ENCODE data around the gene EXT2.

EXT2 gene

GRCh38 chr11:44095506-44096359 is at the start of gene EXT2:
Gene EXT2 (plus strand): TSS chr11:44095678. CDS start chr11:44107713, 12,035 bp downstream.
- DNase-seq, result peak; percentile 73

DNA sequence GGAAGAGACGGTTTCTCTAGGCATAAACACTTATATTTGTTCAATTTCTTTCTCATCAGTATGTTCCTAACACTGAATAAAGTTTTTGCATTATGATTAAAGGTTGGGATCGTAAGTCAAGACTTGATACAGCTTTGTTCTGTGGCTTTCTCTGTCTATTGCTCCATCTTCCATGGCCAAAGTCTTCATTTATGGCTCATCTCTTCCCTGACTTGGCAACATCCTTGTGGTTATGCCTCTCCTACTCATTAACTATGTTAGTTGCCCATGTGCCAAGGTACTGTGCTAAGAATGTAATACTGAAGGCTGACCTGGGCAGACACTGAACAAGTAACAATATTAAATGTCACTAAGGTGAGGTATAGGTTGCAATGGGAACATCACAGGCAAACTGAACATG is 49.3 kb upstream of the EXT2 start:
- no peak for DNase-seq

DNA sequence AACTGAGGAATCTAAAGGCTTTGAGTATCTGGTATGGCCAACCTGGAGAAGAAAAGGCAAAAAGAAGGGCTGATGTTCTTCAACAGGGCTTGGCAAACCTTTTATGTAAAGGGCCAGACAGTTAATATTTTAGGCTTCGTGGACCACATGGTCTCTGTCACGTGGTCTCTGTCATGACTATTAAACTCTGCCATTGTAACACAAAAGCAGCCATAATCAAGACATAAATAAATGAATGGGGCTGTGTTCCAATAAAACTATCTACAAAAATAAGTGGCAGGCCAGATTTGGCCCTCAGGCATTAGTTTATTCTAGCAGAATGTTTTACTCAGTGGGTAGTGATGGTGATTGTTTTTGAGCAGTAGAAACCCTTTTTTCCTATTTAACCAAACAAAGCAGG is 48.2 kb upstream of the EXT2 start:
- DNase-seq, result no peak

DNA sequence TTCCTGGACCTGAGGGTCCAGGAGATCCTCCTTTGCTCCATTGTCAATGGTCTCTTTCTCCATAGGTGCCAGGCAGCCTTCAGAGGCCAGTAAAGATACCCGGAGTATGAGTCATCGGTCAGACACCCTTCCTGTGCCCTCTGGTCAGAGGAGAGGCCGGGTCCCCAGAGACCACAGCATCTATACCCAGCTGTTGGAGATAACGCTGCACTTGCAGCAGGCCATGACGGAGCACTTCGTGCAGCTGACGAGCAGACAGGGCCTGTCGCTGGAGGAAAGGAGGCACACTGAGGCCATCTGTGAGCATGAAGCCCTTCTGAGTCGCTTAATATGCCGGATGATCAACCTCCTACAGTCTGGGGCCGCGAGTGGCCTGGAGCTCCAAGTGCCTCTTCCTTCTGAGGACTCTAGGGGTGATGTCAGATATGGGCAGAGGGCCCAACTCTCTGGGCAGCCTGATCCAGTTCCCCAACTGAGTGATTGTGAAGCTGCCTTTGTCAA is 47.5 kb upstream of the EXT2 start, which contains the start of gene ACCSL:
Gene ACCSL, plus strand, starts transcription at position 51 of the 501 bp plus-strand sequence. Its CDS starts 56 bp downstream, at position 107.
- no peak for DNase-seq

DNA sequence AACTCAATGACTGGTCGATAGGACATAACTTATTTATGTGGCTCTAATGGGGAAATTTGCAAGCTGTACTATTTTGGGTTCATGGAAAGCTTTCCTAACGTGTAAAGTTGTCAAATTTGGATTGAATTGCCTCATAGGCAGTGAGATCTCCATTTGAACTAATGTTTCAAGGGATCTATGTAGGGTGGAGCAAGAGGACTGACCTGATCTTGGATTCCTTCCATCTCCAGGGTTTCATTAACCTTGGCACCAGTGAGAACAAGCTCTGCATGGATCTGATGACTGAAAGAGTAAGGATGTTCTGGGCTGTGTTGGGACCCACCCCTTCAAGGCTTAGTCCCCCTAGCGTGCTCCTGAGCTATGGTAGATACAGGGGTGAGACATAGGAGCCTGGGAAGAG is 45.6 kb upstream of the EXT2 start:
- DNase-seq, result no peak

- DNase-seq, result no peak
Observed at GRCh38 chr11:44051171-44051570, 44.3 kb upstream of the EXT2 start.

- DNase-seq, result no peak
Observed at GRCh38 chr11:44057340-44057739, 38.1 kb upstream of the EXT2 start.

DNA sequence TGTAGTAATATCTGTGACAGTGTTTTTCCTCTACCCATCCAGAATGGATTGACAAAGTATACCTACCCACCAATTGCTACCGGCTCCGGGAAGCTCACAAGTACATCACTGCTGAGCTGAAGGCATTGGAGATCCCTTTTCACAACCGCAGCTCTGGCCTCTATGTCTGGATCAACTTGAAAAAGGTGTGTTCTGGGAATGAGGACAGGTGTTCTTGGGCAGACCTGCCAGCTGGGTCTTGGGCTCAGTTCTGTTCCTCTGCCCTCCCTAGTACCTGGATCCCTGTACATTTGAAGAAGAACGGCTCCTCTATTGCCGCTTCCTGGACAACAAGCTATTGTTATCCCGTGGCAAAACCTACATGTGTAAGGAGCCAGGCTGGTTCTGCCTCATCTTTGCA is 37.2 kb upstream of the EXT2 start:
- no peak for DNase-seq

- no peak for DNase-seq
Observed at GRCh38 chr11:44065161-44065661, 30.3 kb upstream of the EXT2 start.

DNA sequence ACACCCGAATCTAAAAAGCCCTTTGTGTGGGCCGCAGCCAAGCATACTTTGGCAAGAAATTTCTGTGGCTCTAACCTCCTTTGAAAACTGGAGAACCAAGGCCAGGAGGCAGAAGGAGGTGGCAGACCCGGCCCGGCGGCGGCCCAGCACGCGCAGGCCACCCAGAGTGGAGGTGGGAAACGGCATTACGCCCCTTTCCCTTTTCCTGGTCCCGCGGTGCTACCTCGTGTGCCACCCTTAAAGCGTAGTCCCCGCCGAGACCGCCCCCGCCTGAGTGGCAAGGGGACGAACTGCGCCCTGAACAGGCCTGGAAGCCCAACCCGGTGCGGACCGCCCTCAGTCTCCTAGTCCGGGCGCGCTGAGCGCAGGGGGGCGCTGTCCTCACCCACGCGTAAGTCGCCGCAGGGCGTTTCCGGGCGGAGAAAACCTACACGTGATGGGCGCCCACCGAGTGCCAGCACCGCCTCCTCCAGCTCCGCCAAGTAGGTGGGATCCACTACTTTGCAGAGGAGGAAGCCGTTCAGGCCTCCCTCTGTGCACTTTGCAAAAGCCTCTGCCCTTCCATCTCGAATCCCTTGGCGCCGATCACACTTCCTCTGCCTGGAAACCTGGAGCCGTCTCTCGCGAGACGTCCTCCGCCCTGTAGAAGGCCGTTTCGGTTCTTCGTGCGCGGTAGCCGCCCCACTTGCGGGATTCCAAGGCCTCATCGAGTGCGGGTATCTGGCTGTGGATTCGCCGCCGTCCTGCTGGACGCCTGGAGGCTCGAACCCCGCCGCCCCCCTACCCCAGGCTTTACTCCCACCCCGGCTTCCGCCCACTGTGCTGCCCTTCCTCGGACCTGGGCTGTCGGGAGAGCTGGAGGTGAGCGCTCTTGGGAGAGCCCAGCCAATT is 29.4 kb upstream of the EXT2 start, which contains the start of gene ACCS:
Gene ACCS, plus strand, starts transcription at position 430 of the 891 bp plus-strand sequence. CDS start 1,358 bp downstream, outside the sequence.
- peak; percentile 93 for DNase-seq

DNA sequence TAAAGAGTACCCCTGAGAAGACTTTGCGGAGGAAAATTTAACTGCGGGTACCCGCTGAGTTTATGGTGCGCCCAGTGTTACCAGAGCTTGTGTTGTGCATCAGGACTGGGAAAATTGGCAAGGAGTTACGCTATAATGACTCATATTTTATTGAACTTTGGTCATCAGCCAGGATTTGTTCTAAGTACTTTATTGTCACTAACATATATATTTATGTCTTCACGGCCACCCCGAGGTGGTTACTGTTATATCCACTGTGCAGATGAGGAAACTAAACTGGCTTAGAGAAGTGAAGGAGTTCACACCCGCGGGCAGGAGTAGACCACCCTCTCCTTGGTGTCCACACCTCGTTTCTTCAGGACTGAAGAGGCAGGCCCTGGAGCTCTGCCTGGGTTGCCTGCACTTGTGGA is 28.7 kb upstream of the EXT2 start:
- no peak for DNase-seq

DNA sequence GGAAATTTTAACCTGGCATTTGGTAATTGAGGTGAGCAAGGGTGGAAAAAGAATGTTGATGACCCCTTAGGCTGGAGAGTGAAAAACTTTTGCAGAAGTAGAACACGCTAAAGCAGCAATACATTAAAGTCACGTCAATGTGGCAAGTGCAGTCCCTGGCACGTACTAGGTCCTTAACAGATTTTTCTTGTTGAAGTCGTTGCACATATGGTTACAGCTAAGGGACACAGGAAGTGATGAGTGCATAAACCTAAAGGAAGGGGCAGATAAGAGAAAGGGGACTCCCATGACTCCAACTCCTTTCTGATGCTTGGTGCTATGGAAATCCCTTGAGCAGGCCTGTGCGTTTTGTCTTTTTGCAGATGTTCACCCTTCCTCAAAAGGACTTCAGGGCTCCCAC is 28.2 kb upstream of the EXT2 start:
- no peak for DNase-seq

- no peak for DNase-seq
Observed at GRCh38 chr11:44068180-44068579, 27.3 kb upstream of the EXT2 start.

GRCh38 chr11:44071157-44071556 is 24.3 kb upstream of the EXT2 start:
- no peak for DNase-seq

DNA sequence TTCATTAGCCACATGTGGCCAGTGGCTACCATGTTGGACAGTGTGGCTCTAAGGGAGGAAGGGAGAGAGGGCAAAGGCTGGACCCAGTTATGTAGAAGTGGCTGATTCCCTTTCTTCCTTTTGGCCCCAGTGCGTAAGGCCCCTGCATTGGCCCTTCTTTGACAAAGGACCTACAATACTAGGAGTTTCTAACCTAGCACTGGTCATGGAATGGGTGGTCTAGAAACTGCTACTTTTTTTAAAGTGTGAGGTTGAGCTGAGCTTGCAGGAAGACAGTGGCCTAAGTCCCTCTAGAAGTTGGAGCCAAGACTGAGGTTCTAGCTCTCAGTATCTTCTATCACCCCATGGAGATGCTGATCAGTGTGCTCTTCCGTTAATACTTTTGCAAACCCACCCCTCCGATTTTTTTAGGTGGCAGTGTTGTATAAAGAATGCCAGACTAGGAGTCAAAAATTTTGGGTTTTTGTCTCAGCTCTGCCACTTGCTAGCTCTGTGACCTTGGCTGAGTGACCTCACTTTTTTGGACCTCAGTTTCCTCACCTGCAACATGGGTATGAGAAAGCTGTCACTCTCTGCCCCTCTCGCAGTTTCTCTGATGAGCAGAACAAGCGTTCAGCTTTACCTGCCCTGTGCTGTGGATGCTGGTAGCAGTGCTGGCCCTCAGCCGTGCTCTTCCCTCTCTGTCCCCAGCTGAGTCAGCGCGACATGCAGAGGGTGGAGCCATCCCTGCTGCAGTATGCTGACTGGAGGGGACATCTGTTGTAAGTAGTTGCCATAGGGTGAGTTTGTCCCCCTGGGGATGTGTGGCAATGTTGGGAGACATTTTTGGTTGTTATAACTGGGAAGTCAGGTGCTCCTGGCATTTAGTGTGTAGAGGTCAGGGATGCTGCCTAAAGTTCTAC is 22.5 kb upstream of the EXT2 start:
- no peak for DNase-seq

GRCh38 chr11:44078794-44079193 is 16.7 kb upstream of the EXT2 start:
- no peak for DNase-seq

DNA sequence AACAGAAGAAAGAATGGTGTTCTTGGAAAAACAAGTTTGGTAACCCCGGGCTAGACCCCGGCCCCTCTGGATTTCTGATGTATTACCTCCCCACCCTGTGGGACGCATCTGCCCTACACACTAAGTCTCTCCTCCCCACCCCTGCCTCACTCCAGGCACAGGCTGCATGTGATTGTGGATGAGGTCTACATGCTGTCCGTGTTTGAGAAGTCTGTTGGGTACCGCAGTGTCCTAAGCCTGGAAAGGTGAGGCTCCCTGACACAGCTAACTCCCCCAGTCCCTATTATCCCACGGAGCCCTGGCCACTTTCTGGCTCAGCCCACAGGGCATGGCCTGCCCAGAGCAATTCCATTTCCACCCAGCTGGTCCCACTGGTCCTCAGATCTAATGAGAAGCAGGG is 16.1 kb upstream of the EXT2 start:
- no peak for DNase-seq

GRCh38 chr11:44080951-44081350 is 14.5 kb upstream of the EXT2 start:
- DNase-seq, result no peak

- no peak for DNase-seq
Observed at GRCh38 chr11:44082645-44083044, 12.8 kb upstream of the EXT2 start.

- no peak for DNase-seq
Observed at GRCh38 chr11:44083433-44083832, 12.0 kb upstream of the EXT2 start.

GRCh38 chr11:44083906-44084305 is 11.6 kb upstream of the EXT2 start:
- DNase-seq, result no peak

- DNase-seq, result no peak
Observed at GRCh38 chr11:44085330-44085729, 10.1 kb upstream of the EXT2 start.
